GM15510 (cell line): ENCODE measurements around the gene RAET1E.

Experiments
- POLR2A ChIP-seq: IDR thresholded peaks from 3 replicates; pipeline ENCODE4 v1.6.1; 2011; ENCODE audit warnings: borderline replicate concordance; ENCODE audit not compliant: insufficient read length; ENCODE audit errors: extremely low read depth

Gene RAET1E

GRCh38 chr6:149913085-149913484, 15.2 kb upstream of the RAET1E start:
- TF ChIP-seq POLR2A, result no peak

- no peak for TF ChIP-seq POLR2A
These were observed 12.8 kb upstream of the RAET1E start for GRCh38 chr6:149910721-149911151.

DNA sequence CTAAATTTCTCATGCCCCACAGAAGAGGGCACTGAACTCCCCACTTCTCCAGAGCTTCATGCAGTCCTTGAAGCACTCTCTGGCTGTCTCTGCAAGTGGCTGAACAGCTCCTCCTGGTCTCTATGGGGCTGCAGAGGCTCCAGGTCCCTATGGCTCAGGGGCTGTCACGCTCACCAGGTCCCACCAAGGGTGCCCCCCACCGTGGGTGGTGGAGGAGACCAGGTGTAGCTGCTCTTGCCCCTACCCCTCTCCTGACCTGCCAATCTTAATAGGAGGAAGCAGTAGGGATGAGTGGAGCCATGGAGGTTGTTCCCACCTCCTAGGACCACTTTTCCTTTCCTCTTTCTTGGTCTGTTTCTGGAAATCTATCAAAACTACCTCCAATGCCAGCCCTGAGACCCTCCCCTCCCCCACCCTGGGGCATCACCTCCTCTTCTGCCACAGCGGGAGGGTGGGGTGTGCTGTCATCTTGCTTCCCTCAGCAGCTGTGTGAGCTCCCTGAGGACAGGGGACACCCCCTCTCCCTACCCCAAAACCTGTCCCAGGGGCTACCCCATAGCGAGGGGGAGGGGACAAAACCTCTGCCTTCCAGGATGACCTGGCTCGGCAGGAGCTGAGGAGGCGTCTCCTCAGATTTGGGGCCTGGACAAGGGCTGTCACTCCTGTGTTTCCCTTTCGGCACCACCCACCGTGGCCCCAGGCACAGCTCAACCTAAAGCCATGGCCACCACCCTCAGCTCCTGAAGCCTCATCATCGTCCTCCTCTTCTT, 12.0 kb upstream of the RAET1E start:
- no peak for TF ChIP-seq POLR2A

- no peak for TF ChIP-seq POLR2A
These were observed 9.4 kb upstream of the RAET1E start for GRCh38 chr6:149907317-149907716.

DNA sequence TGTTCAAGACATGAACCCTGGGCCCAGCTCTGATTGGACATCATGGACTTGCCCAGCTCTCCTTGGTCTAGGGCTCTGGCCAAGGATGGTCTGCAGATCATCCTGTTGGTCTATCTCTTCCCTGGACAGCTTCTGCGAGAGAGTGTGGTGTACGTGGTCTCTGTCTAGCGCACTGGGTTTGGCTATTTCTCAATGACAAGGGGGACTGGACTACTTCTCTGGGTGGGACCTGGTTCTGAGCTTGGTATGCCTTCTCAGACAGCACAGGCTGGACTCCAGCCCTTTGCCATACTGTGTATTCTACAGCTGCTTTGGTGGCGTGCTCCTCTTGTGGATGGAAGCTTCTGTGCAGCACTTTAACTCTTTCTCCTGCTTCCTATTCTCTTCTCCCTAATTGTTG, 8.5 kb upstream of the RAET1E start:
- no peak for TF ChIP-seq POLR2A

GRCh38 chr6:149905911-149906371, 8.0 kb upstream of the RAET1E start:
- no peak for TF ChIP-seq POLR2A

- TF ChIP-seq POLR2A, result no peak
These were observed 7.5 kb upstream of the RAET1E start for GRCh38 chr6:149905371-149905910.

GRCh38 chr6:149904661-149905370, 6.9 kb upstream of the RAET1E start:
- no peak for TF ChIP-seq POLR2A

GRCh38 chr6:149903938-149904611, 6.2 kb upstream of the RAET1E start:
- TF ChIP-seq POLR2A, result no peak

DNA sequence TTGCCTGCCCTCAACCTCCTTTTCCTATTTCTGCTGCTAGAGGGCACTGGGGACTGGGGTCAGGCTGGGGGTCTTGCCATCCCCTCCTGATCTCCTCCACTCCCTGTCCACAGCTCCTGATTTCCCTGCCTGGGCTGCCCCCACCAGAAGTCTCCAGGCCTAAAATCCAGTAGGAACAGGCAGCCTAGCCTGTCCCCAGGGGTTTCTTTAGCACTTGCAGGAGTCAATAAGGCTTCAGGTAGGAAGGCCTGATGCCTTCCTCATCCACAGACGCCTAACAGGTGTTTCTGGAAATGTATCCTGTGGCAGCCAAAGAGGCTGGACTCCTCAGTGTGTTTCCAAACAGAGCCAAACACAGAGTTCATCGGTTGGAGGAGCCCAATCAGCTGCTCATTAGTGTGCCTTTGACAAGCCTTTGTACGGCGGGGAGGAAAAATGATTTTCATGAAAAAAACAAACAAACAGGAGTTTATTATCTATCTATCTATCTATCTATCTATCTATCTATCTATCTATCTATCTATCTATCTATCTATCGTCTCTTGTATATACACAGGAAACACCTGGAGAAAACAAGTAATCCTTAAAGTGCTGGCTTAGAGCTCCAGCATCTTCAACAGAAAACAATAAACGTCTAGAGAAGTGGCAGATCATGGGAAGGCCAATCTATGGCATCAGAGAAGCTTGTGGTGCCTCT, 3.7 kb upstream of the RAET1E start:
- no peak for TF ChIP-seq POLR2A

GRCh38 chr6:149900620-149901443, 2.9 kb upstream of the RAET1E start:
- TF ChIP-seq POLR2A, result no peak

DNA sequence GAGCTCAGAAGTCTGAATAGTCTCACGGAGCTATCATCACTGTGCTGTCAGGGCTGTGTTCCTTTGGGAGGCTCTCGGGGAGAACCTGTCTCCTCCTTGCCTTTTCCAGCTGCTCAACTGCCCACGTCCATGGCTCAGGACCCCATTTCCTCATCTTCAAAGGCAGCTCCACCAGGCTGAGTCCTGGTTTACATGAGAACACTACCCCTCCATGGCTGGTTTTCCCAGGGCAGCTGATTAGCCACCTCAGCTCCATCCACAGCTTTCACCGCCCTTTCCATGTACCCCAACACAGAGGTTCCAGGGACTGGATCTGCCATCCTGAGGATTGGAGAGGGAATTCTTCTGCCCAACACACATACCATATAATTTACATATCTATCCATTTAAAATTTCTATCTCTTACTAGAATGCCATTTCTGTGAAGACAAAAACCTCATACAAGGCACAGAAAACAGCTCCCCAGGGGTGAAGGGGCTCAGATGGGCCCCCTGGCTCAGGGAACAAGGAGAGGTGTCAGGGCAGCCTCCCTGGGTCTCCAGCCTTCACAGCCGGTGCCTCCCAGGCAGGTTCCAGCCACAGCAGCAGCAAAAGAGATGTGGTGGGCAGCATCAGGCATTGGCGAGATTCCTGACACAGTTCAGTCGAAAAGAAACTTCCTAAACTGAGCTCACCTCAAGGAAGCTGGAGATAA, 2.2 kb upstream of the RAET1E start:
- no peak for TF ChIP-seq POLR2A

DNA sequence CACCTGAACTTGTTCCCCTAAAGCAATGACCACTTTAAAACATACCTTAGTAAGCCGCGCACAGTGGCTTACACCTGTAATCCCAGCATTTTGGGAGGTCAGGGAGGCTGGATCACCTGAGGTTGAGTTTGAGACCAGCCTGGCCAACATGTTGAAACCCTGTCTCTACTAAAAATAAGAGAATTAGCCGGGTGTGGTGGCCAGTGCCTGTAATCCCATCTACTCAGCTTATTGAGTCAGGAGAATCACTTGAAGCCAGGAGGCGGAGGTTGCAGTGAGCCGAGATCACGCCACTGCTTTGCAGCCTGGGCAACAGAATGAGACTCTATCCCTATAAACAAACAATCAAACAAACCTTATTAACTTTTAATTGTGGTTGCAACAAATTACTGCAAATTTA, 1.6 kb upstream of the RAET1E start:
- no peak for TF ChIP-seq POLR2A

GRCh38 chr6:149898966-149899365, 1.1 kb upstream of the RAET1E start:
- TF ChIP-seq POLR2A, result no peak
